ENCODE measurements around the gene CTSO. TPM values are rescaled to one million over a fixed set of nuclear protein-coding genes. Genes with fewer than 3 reads are reported as not detected.

The CTSO gene
- total and polyA plus RNA-seq, 2 donors (not counting 3 experiments of a cell fraction or from before 2014, with no cell fraction given), result 7.9 to 8.5 TPM

- DNase-seq (ENCODE audit: low read depth, low spot score) (no peak), FAIRE-seq (no peak)
- Histone ChIP-seq H3K9ac (replicated peaks; ENCODE audit: extremely low read depth, insufficient read depth, low read length) (no peak overlapping the region), H3K4me3 (replicated peaks in 1 of 3; ENCODE audit: insufficient read depth in 1 of 3, low read depth in 1 of 3, low read length in 3 of 3) (no peak overlapping the region), H4K20me1 (replicated peaks; ENCODE audit: control insufficient read depth, extremely low read depth, insufficient read depth, low read length) (no peaks in the 10 kb centered on the region), H3K4me1 (ENCODE audit: control insufficient read depth, extremely low read depth, insufficient read depth, low read length) (no peaks in the 10 kb centered on the region), H3K36me3 (ENCODE audit: control insufficient read depth in 2 of 2, extremely low read depth in 1 of 2, insufficient read depth in 2 of 2, low read length in 2 of 2) (no peaks in the 10 kb centered on the region), H3K79me2 (ENCODE audit: control insufficient read depth, insufficient read depth, low read length) (no peaks in the 10 kb centered on the region), H3K9me1 (replicated peaks; ENCODE audit: control insufficient read depth, extremely low read depth, insufficient read depth, low read length) (no peaks in the 10 kb centered on the region), H3K27me3 (ENCODE audit: control insufficient read depth in 2 of 2, insufficient read depth in 2 of 2, low read length in 2 of 2) (no peaks in the 10 kb centered on the region), H3K4me2 (ENCODE audit: insufficient read depth, low read length) (no peak overlapping the region), H3K27ac (ENCODE audit: insufficient read depth, low read depth, low read length) (no peak overlapping the region), H2AFZ (ENCODE audit: low read depth, low read length) (no peak overlapping the region), H3K9me3 (replicated peaks; ENCODE audit: control insufficient read depth, insufficient read depth, low read length) (no peaks in the 10 kb centered on the region)
- ChIA-PET POLR2A (no interaction called here), CTCF (no interaction called here)
- dilution Hi-C loops (cut with MboI; ENCODE audit: extremely low pct_ligation_motif_present, low sequenced_read_pairs) (no loop called here), intact Hi-C loops (cut with micrococcal nuclease) (no loop called here)
- BruUV-seq (replicated peaks), result no TSS peak
- TF ChIP-seq CTCF (IDR thresholded peaks at IDR 0.05; ENCODE audit: extremely low read depth in 1 of 2, insufficient read depth in 1 of 2, low read depth in 1 of 2, low read length in 2 of 2), result no peak
Observed at GRCh38 chr4:155982736-155983385, 29.2 kb upstream of the CTSO start.

- POLR2A ChIA-PET, result no interaction called here
- dilution Hi-C loops (cut with MboI; ENCODE audit: extremely low pct_ligation_motif_present, low sequenced_read_pairs), result no loop called here
- no peaks in the 10 kb centered on the region for H4K20me1 ChIP-seq (replicated peaks; ENCODE audit: control insufficient read depth, extremely low read depth, insufficient read depth, low read length)
Observed at GRCh38 chr4:155978810-155979209, 25.1 kb upstream of the CTSO start.

More at GRCh38 chr4:155978810-155979209, 25.1 kb upstream of the CTSO start:
- Histone ChIP-seq H3K27ac (ENCODE audit: insufficient read depth, low read depth, low read length) (no peak overlapping the region), H3K27me3 (ENCODE audit: control insufficient read depth in 2 of 2, insufficient read depth in 2 of 2, low read length in 2 of 2) (no peaks in the 10 kb centered on the region), H3K9ac (replicated peaks; ENCODE audit: extremely low read depth, insufficient read depth, low read length) (no peak overlapping the region), H3K36me3 (ENCODE audit: control insufficient read depth in 2 of 2, extremely low read depth in 1 of 2, insufficient read depth in 2 of 2, low read length in 2 of 2) (no peaks in the 10 kb centered on the region), H3K79me2 (ENCODE audit: control insufficient read depth, insufficient read depth, low read length) (no peaks in the 10 kb centered on the region), H3K4me2 (ENCODE audit: insufficient read depth, low read length) (no peak overlapping the region), H2AFZ (ENCODE audit: low read depth, low read length) (no peak overlapping the region), H3K9me3 (replicated peaks; ENCODE audit: control insufficient read depth, insufficient read depth, low read length) (no peaks in the 10 kb centered on the region), H3K4me1 (ENCODE audit: control insufficient read depth, extremely low read depth, insufficient read depth, low read length) (no peaks in the 10 kb centered on the region), H3K4me3 (replicated peaks in 1 of 3; ENCODE audit: insufficient read depth in 1 of 3, low read depth in 1 of 3, low read length in 3 of 3) (no peak overlapping the region), H3K9me1 (replicated peaks; ENCODE audit: control insufficient read depth, extremely low read depth, insufficient read depth, low read length) (no peaks in the 10 kb centered on the region)
- DNase-seq (ENCODE audit: low read depth, low spot score), result no peak
- BruUV-seq (replicated peaks), result no TSS peak
- no peak for FAIRE-seq
- intact Hi-C loops (cut with micrococcal nuclease), result no loop called here
- TF ChIP-seq JUN (IDR thresholded peaks at IDR 0.05; ENCODE audit: borderline replicate concordance, insufficient read depth, insufficient read length, low read depth) (no peak), POLR2AphosphoS5 (IDR thresholded peaks at IDR 0.05; ENCODE audit: insufficient read depth, low read depth, low read length) (no peak), MYC (IDR thresholded peaks at IDR 0.05; ENCODE audit: low read depth, low read length) (no peak), CTCF (IDR thresholded peaks at IDR 0.05; ENCODE audit: extremely low read depth in 1 of 2, insufficient read depth in 1 of 2, low read depth in 1 of 2, low read length in 2 of 2) (no peak), POLR2A (IDR thresholded peaks at IDR 0.05; ENCODE audit: low read depth, low read length) (no peak), MAX (IDR thresholded peaks at IDR 0.05; ENCODE audit: insufficient read depth, insufficient read length) (no peak), FOS (IDR thresholded peaks at IDR 0.05; ENCODE audit: borderline replicate concordance, insufficient read depth, low read length) (no peak), EZH2 (IDR thresholded peaks at IDR 0.05; ENCODE audit: borderline replicate concordance, low read depth, low read length, severe bottlenecking) (no peak), GATA2 (IDR thresholded peaks at IDR 0.05; ENCODE audit: insufficient read depth, insufficient read length, low read depth, low read length) (no peak)
- CTCF ChIA-PET, result no interaction called here

Data from endothelial cell of umbilical vein (primary cell).